Uterus (tissue), 2 donors: ENCODE measurements around the gene LPP.

Experiments used
- CTCF ChIP-seq, 4 experiments: fragments of 200-600 bp in 2 of 4; fragments of 450-650 bp in 2 of 4; sonication (generic) in 2 of 4; IDR thresholded peaks; one replicate each; pipeline ENCODE4 v1.5.1; 2016 to 2019; ENCODE audit warnings: antibody characterized with exemption in 4 of 4, mild to moderate bottlenecking in 2 of 4, moderate library complexity in 1 of 4
- POLR2A ChIP-seq, 2 donors: fragments of 450-650 bp; IDR thresholded peaks; one replicate each; pipeline ENCODE4 v1.6.1; 2016; ENCODE audit warnings: antibody characterized with exemption in 2 of 2, mild to moderate bottlenecking in 1 of 2, moderate library complexity in 1 of 2

- TF ChIP-seq CTCF (IDR thresholded peaks at IDR 0.05) (no peak), POLR2A (IDR thresholded peaks at IDR 0.05) (no peak)
Measured at GRCh38 chr3:188662214-188662613, 508.3 kb downstream of the LPP start.
